Fibroblast of lung (primary cell): ENCODE data around the gene CPS1. TPM values are rescaled to one million over a fixed set of nuclear protein-coding genes. Genes with fewer than 3 reads are reported as not detected.

Experiments
- DNase-seq, 2 donors: peaks; one replicate each; pipeline versions ENCODE4 v3.0.0 to v3.0.0-alpha.2; 2010; ENCODE audit warnings: low read depth in 2 of 2
- H2AFZ ChIP-seq: 2 replicates; pipeline ENCODE4 v1.5.1; 2012; ENCODE audit warnings: low read length, control low read depth, inconsistent platforms
- H3K27ac ChIP-seq: 2 replicates; pipeline ENCODE4 v1.5.1; 2011; ENCODE audit warnings: low read length, control low read depth; ENCODE audit not compliant: insufficient read depth
- H3K27me3 ChIP-seq: 2 replicates; pipeline ENCODE4 v1.5.1; 2011; ENCODE audit warnings: mild to moderate bottlenecking, low read length; ENCODE audit not compliant: control insufficient read depth, insufficient read depth
- H3K36me3 ChIP-seq: 2 replicates; pipeline ENCODE4 v1.5.1; 2011; ENCODE audit warnings: low read length; ENCODE audit not compliant: control insufficient read depth, insufficient read depth
- H3K4me1 ChIP-seq: 2 replicates; pipeline ENCODE4 v1.5.1; 2011; ENCODE audit warnings: low read length; ENCODE audit not compliant: control insufficient read depth, insufficient read depth; ENCODE audit errors: extremely low read depth
- H3K4me2 ChIP-seq: 2 replicates; pipeline ENCODE4 v1.5.1; 2011; ENCODE audit warnings: low read length, control low read depth; ENCODE audit not compliant: insufficient read depth; ENCODE audit errors: extremely low read depth
- H3K4me3 ChIP-seq, 4 experiments: fragments of 200-600 bp in 1 of 4; sonication (generic) in 1 of 4; replicated peaks in 1 of 4; 2 replicates each; pipeline ENCODE4 v1.5.1; 2011 to 2016; ENCODE audit warnings: low read length in 4 of 4, low read depth in 3 of 4, mild to moderate bottlenecking in 3 of 4, control low read depth in 2 of 4, inconsistent platforms in 1 of 4, mixed read lengths in 1 of 4; ENCODE audit not compliant: insufficient read depth in 1 of 4; ENCODE audit errors: control extremely low read depth in 1 of 4
- H3K79me2 ChIP-seq: 2 replicates; pipeline ENCODE4 v1.5.1; 2012; ENCODE audit warnings: mild to moderate bottlenecking, low read length, inconsistent platforms; ENCODE audit not compliant: control insufficient read depth, insufficient read depth
- H3K9ac ChIP-seq: 2 replicates; pipeline ENCODE4 v1.5.1; 2011; ENCODE audit warnings: mild to moderate bottlenecking, low read length, control low read depth; ENCODE audit not compliant: insufficient read depth
- H3K9me3 ChIP-seq: 2 replicates; pipeline ENCODE4 v1.5.1; 2012; ENCODE audit warnings: low read depth, low read length; ENCODE audit not compliant: control insufficient read depth, insufficient read depth
- H4K20me1 ChIP-seq: 2 replicates; pipeline ENCODE4 v1.5.1; 2011; ENCODE audit warnings: low read length; ENCODE audit not compliant: control insufficient read depth, insufficient read depth; ENCODE audit errors: extremely low read depth
- EZH2 ChIP-seq: IDR thresholded peaks from 2 replicates; pipeline ENCODE4 v1.5.1; 2012; ENCODE audit warnings: low read length, control low read depth, mild to moderate bottlenecking; ENCODE audit errors: missing control alignments
- polyA plus RNA-seq, 2 donors: library from polyadenylated mRNA; depleted of rRNA in 1 of 2; stranded (reverse) in 1 of 2; unstranded in 1 of 2; fragments of >200 nt; gene quantifications; 2 replicates each; pipeline ENCODE4 v1.2.1, GENCODE V29; 2011 to 2012; ENCODE audit warnings: missing spikeins in 1 of 2
- total RNA-seq: library from RNA; depleted of rRNA; stranded (reverse); fragments of >200 nt; gene quantifications from 2 replicates; pipeline ENCODE4 v1.2.1, GENCODE V29; 2014
- TF ChIP-seq, protein P1 (sequence below), 2 donors: IDR thresholded peaks in 1 of 2; conservative IDR thresholded peaks in 1 of 2; 1 replicate in 1 of 2; 2 replicates in 1 of 2; pipeline ENCODE4 v1.5.1; 2011 to 2012; ENCODE audit warnings: low read length in 2 of 2, control low read depth in 1 of 2, inconsistent platforms in 1 of 2, low read depth in 1 of 2, mild to moderate bottlenecking in 1 of 2

CPS1 gene
- total and polyA plus RNA-seq, 2 donors (not counting 1 experiment from before 2014, with no cell fraction given), result 25.7 to 27.4 TPM

GRCh38 chr2:210667711-210668110, 111.3 kb downstream of the CPS1 start:
- Histone ChIP-seq H3K4me3 (no peak overlapping the region), H4K20me1 (no peaks in the 10 kb centered on the region), H3K27me3 (no peaks in the 10 kb centered on the region), H3K27ac (no peak overlapping the region), H3K36me3 (no peaks in the 10 kb centered on the region), H3K9me3 (no peaks in the 10 kb centered on the region), H3K4me2 (no peak overlapping the region), H3K4me1 (no peaks in the 10 kb centered on the region), H3K79me2 (no peaks in the 10 kb centered on the region), H2AFZ (no peak overlapping the region), H3K9ac (no peak overlapping the region)
- DNase-seq, result no peak
- TF ChIP-seq, protein P1, sequence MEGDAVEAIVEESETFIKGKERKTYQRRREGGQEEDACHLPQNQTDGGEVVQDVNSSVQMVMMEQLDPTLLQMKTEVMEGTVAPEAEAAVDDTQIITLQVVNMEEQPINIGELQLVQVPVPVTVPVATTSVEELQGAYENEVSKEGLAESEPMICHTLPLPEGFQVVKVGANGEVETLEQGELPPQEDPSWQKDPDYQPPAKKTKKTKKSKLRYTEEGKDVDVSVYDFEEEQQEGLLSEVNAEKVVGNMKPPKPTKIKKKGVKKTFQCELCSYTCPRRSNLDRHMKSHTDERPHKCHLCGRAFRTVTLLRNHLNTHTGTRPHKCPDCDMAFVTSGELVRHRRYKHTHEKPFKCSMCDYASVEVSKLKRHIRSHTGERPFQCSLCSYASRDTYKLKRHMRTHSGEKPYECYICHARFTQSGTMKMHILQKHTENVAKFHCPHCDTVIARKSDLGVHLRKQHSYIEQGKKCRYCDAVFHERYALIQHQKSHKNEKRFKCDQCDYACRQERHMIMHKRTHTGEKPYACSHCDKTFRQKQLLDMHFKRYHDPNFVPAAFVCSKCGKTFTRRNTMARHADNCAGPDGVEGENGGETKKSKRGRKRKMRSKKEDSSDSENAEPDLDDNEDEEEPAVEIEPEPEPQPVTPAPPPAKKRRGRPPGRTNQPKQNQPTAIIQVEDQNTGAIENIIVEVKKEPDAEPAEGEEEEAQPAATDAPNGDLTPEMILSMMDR (conservative IDR thresholded peaks at IDR 0.05 in 1 of 2, IDR thresholded peaks at IDR 0.05 in 1 of 2; ENCODE audit: low read depth in 1 of 2, low read length in 2 of 2), result no peak
- TF ChIP-seq EZH2, result no peak

DNA sequence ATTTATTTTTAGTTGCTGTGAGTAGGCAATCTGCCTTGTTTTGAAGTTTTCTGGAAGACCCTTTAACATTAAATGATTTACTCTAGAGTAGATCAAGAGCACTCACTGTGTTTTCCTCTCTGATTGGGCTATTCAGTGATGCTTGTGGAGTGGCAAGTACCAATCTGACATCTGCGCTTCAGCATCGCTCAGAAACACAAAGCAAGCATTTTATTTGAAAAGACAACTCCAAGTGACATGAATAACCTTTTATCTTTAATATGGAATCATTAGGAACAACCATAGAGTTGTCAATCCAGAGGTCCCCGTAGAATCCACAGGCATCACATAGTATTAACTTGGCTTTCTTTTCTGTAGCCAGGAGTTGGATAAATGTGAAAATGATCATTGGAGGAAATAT, 114.7 kb downstream of the CPS1 start:
- Histone ChIP-seq H3K27ac (no peak overlapping the region), H3K9ac (no peak overlapping the region), H2AFZ (no peak overlapping the region), H3K9me3 (no peaks in the 10 kb centered on the region), H3K4me2 (no peak overlapping the region), H3K4me1 (no peaks in the 10 kb centered on the region), H4K20me1 (no peaks in the 10 kb centered on the region), H3K27me3 (no peaks in the 10 kb centered on the region), H3K36me3 (no peaks in the 10 kb centered on the region), H3K4me3 (no peak overlapping the region), H3K79me2 (no peaks in the 10 kb centered on the region)
- DNase-seq, result no peak
- TF ChIP-seq, protein P1 (conservative IDR thresholded peaks at IDR 0.05 in 1 of 2, IDR thresholded peaks at IDR 0.05 in 1 of 2; ENCODE audit: low read depth in 1 of 2, low read length in 2 of 2), result no peak
- TF ChIP-seq EZH2, result no peak

- no peaks in the 10 kb centered on the region for H3K9me3 ChIP-seq
- H3K36me3 ChIP-seq, result no peaks in the 10 kb centered on the region
- H3K4me3 ChIP-seq, result no peak overlapping the region
- no peak overlapping the region for H3K27ac ChIP-seq
- no peaks in the 10 kb centered on the region for H3K79me2 ChIP-seq
- H4K20me1 ChIP-seq, result no peaks in the 10 kb centered on the region
- H3K4me1 ChIP-seq, result no peaks in the 10 kb centered on the region
- no peak for DNase-seq
- no peaks in the 10 kb centered on the region for H3K27me3 ChIP-seq
- H2AFZ ChIP-seq, result no peak overlapping the region
- TF ChIP-seq EZH2, result no peak
- TF ChIP-seq, protein P1 (conservative IDR thresholded peaks at IDR 0.05 in 1 of 2, IDR thresholded peaks at IDR 0.05 in 1 of 2; ENCODE audit: low read depth in 1 of 2, low read length in 2 of 2), result no peak
- no peak overlapping the region for H3K4me2 ChIP-seq
- no peak overlapping the region for H3K9ac ChIP-seq
Observed at GRCh38 chr2:210673117-210673516, 116.7 kb downstream of the CPS1 start.
